Osteocyte (in vitro differentiated cells): ENCODE results near the gene PCP2. TPM values are rescaled to one million over a fixed set of nuclear protein-coding genes. Genes with fewer than 3 reads are reported as not detected.

Experiments
- DNase-seq: peaks from one replicate; pipeline ENCODE4 v3.0.0; 2021; ENCODE audit warnings: mixed read lengths; ENCODE audit not compliant: unreplicated experiment; ENCODE audit errors: extremely low spot score
- H3K27ac Mint-ChIP-seq: one replicate; pipeline ENCODE4 v1.8.0; 2021; ENCODE audit warnings: mild to moderate bottlenecking, mixed read lengths; ENCODE audit not compliant: unreplicated experiment
- H3K27me3 Mint-ChIP-seq: one replicate; pipeline ENCODE4 v1.8.0; 2021; ENCODE audit warnings: mixed read lengths; ENCODE audit not compliant: unreplicated experiment
- H3K36me3 Mint-ChIP-seq: one replicate; pipeline ENCODE4 v1.8.0; 2021; ENCODE audit warnings: mixed read lengths; ENCODE audit not compliant: unreplicated experiment
- H3K4me1 Mint-ChIP-seq: one replicate; pipeline ENCODE4 v1.8.0; 2021; ENCODE audit warnings: mixed read lengths; ENCODE audit not compliant: unreplicated experiment
- H3K4me3 Mint-ChIP-seq: one replicate; pipeline ENCODE4 v1.8.0; 2021; ENCODE audit warnings: mild to moderate bottlenecking, moderate library complexity, mixed read lengths; ENCODE audit not compliant: unreplicated experiment
- H3K9me3 Mint-ChIP-seq: one replicate; pipeline ENCODE4 v1.8.0; 2021; ENCODE audit warnings: mixed read lengths; ENCODE audit not compliant: unreplicated experiment
- total RNA-seq: library from RNA; stranded (reverse); gene quantifications from 2 replicates; pipeline ENCODE4 v1.2.1, GENCODE V29; 2021
- TF ChIP-seq, protein P1 (sequence below): fragments of 200-600 bp; sonication (generic); IDR thresholded peaks from 2 replicates; pipeline ENCODE4 v1.5.0; 2021; ENCODE audit warnings: antibody characterized with exemption, mild to moderate bottlenecking, moderate library complexity

Gene PCP2
- total RNA-seq, 1 donor from 2014 or later: not detected

DNA sequence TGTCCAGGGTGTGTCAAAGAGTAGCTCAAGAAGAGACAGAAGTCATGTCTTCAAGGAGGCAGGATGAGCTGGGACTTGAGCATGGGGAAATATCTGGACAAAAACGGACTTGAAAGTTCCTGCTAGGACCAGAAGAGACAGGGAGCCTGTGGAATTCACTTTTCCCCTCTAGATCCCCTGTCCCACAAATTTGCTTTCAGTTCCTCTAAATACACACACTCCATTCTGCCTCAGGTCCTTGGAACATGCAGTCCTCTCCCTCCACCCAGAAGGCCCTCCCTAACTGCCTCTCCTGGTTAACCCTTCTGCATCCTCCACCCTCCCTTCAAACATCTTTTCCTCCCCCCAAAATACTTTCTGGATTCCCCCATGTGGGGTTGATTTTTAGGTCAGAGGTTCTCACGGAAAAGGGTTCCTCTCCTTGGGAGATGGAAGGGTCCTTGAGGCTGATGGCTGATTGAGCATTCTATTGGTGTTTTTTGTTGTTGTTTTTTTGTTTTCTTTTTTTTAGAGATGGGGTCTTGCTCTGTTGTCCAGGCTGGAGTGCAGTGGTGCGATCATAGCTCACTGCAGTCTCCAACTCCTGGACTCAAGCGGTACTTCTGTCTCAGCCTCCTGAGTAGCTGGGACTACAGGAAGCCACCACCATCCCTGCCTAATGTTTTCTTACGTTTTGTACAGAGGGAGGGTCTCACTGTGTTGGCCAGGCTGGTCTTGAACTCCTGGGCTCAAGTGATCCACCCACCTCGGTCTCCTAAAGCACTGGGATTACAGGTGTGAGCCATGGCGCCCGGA lies 28.4 kb upstream of the PCP2 start:
- TF ChIP-seq, protein P1, sequence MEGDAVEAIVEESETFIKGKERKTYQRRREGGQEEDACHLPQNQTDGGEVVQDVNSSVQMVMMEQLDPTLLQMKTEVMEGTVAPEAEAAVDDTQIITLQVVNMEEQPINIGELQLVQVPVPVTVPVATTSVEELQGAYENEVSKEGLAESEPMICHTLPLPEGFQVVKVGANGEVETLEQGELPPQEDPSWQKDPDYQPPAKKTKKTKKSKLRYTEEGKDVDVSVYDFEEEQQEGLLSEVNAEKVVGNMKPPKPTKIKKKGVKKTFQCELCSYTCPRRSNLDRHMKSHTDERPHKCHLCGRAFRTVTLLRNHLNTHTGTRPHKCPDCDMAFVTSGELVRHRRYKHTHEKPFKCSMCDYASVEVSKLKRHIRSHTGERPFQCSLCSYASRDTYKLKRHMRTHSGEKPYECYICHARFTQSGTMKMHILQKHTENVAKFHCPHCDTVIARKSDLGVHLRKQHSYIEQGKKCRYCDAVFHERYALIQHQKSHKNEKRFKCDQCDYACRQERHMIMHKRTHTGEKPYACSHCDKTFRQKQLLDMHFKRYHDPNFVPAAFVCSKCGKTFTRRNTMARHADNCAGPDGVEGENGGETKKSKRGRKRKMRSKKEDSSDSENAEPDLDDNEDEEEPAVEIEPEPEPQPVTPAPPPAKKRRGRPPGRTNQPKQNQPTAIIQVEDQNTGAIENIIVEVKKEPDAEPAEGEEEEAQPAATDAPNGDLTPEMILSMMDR: no peak
- no peak for DNase-seq
- Mint-ChIP-seq H3K27me3 (peaks cover 14% of the 10 kb centered on the region), H3K4me3 (no peak overlapping the region), H3K9me3 (no peaks in the 10 kb centered on the region), H3K36me3 (no peaks in the 10 kb centered on the region), H3K4me1 (peaks cover 2% of the 10 kb centered on the region), H3K27ac (no peak overlapping the region)

DNA sequence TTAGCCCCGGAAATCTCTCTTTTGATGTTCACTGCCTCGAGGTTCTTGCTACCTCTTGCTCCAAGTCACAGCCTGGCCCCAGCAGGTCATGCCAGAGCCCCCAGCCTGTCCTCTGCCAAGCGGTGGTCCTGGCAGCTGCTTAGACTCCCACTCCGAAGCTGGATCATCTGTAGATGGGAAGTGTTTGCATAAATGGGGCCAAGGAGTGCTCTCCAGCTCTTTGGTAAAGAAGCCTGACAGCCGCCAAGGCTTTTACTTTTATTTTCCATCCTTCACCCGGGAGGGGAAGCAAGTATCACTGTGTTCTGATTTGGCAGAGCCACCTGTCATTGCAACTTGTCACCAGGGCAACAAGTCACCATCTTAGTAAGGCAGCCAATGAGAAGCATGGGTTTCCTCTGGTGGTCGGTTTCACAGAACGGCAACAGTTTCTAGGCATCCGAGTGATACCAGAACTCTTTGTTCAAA lies 24.7 kb upstream of the PCP2 start:
- H3K9me3 Mint-ChIP-seq: no peaks in the 10 kb centered on the region

DNA sequence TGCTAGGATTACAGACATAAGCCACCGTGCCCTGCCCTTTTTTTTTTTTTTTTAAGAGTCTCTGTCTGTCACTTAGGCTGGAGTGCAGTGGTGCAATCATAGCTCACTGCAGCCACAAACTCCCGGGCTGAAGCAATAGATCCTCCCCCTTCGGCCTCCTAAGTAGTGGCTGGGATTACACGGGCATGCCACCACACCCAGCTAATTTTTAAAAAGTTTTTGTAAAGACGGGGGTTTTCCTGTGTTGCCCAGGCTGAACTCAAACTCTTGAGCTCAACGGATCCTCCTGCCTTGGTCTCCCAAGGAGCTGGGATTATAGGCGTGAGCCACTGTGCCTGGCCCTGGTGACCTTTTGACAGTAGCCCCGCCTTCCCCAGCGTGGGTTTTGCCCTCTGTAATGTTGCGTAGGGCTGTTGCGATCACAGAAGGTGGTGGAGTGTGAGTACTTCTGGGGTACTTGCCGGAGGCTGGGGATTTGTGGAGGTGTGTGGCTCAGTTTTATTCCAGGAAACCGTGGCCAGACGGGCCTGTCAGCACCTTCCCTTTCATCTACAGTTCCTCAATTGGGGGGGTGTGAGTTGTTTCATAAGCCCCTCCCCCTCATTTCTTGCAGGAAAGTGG lies 23.7 kb upstream of the PCP2 start:
- TF ChIP-seq, protein P1: no peak
- H3K27me3 Mint-ChIP-seq: peaks cover 14% of the 10 kb centered on the region
- H3K4me3 Mint-ChIP-seq: no peak overlapping the region

More for the DNA sequence above, 24.7 kb upstream of the PCP2 start:
- Mint-ChIP-seq H3K4me1 (no peaks in the 10 kb centered on the region), H3K36me3 (no peaks in the 10 kb centered on the region), H3K27me3 (peaks cover 14% of the 10 kb centered on the region), H3K27ac (no peak overlapping the region), H3K4me3 (no peak overlapping the region)
- TF ChIP-seq, protein P1: no peak
- no peak for DNase-seq

DNA sequence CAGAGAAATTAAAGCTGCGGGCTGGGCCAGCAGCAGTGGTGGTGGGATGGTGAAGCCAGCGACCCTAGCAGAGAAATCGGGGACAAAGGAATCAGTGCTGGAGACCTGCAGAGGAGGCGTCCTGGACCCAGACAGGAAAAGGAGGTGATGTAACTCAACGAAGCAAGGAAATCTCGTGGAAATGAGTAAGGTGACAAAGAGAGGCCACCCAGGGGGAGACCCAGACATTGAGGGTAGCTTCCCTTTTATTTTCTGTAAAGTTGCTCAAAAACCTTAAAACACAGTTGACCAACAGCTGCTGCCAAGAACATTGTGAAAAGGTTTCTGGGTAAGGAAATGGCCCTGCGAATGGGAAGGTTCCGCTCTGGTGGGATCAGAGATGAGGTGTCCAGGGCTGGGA lies 22.1 kb upstream of the PCP2 start:
- H3K27ac Mint-ChIP-seq: no peak overlapping the region
- DNase-seq: no peak
- H3K9me3 Mint-ChIP-seq: no peaks in the 10 kb centered on the region
- TF ChIP-seq, protein P1: no peak
- H3K4me3 Mint-ChIP-seq: no peak overlapping the region
- no peaks in the 10 kb centered on the region for H3K36me3 Mint-ChIP-seq
- peaks cover 17% of the 10 kb centered on the region for H3K27me3 Mint-ChIP-seq
- peaks cover 3% of the 10 kb centered on the region for H3K4me1 Mint-ChIP-seq

More for the DNA sequence above, 23.7 kb upstream of the PCP2 start:
- H3K36me3 Mint-ChIP-seq: no peaks in the 10 kb centered on the region
- H3K27ac Mint-ChIP-seq: no peak overlapping the region
- H3K4me1 Mint-ChIP-seq: no peaks in the 10 kb centered on the region
- no peaks in the 10 kb centered on the region for H3K9me3 Mint-ChIP-seq
- no peak for DNase-seq

DNA sequence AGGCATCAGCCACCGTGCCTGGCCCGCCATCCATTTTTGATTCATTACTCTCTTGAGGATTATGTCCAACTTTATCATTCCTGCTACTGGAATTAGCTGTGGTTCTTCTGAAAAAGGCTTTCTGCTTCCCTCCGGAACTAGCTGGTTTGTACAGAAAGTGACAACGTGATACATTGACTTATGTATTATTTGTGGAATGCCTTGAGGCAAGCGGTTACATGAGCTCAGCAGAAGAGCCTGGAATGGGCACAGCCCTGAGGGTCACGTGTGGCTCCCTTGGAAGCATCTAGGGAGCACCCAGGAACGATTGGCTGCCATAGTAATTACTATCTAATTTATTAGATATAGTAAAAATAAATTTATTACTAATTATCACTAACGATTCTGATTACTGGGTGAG lies 20.9 kb upstream of the PCP2 start:
- Mint-ChIP-seq H3K27me3 (peaks cover 17% of the 10 kb centered on the region), H3K27ac (no peak overlapping the region), H3K36me3 (no peaks in the 10 kb centered on the region), H3K9me3 (no peaks in the 10 kb centered on the region), H3K4me1 (peaks cover 3% of the 10 kb centered on the region), H3K4me3 (no peak overlapping the region)
- TF ChIP-seq, protein P1: no peak
- DNase-seq: no peak
